SW480 (cell line): ENCODE measurements around the gene ADPRHL1.

Source experiments
- DNase-seq: peaks from one replicate; pipeline ENCODE4 v3.0.0-alpha.2; 2016; ENCODE audit warnings: low spot score

The ADPRHL1 gene

DNA sequence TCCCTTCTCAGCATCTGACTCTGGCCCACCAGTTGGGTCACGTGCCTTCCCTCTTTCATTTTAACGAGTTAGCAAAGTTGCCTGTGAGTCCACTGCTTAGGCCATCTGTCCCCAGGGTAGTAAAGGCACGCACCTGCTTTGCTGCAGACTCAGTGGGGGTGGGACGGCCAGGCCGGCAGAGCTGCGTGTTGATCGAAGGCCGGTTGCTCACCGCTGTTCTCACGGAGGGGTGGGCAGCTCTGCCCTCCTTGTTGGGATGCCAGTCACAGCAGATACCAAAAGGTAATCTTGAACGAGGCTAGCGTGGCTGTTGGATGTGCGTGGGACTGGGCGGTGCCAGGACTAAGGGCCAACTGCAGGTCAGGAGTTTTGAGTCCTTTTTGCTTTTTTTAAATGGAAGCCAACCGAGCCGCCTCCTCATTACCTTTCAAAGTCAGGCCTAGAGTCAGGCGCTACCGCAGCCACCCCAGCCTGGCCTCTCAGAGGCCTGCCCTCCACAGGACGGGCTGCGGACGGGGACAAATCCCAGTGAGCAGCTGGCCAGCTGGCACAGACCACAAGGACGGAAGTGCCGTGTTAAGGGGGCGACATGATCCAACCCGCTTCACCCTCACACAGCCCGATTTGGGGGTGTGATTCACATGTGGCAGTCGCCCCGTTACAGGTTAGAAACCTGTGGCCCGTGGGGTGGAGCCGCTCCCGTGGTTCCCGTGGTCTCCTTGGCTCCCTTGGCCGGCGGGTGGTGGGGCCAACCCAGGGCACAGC, 20.6 kb downstream of the ADPRHL1 start:
- DNase-seq, result no peak

DNA sequence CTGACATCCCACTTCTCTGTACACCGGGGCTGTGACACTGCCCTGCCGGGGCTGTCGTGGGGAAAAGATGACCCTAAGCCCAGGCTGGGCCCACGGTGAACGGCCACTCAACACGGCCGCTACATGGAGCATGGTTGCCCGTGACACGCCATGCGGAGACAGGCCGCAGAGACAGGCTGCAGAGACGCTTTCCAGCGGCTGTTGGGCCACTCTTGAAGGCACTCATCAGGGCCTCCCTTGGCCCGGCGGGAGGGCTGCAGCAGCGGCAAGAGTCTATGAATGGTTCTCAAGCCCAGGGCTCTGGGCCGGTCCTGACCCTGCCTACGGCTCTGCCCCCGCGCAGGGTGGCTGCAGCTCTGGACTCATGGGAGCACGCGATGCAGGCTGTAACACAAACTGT, 22.1 kb downstream of the ADPRHL1 start:
- no peak for DNase-seq

DNA sequence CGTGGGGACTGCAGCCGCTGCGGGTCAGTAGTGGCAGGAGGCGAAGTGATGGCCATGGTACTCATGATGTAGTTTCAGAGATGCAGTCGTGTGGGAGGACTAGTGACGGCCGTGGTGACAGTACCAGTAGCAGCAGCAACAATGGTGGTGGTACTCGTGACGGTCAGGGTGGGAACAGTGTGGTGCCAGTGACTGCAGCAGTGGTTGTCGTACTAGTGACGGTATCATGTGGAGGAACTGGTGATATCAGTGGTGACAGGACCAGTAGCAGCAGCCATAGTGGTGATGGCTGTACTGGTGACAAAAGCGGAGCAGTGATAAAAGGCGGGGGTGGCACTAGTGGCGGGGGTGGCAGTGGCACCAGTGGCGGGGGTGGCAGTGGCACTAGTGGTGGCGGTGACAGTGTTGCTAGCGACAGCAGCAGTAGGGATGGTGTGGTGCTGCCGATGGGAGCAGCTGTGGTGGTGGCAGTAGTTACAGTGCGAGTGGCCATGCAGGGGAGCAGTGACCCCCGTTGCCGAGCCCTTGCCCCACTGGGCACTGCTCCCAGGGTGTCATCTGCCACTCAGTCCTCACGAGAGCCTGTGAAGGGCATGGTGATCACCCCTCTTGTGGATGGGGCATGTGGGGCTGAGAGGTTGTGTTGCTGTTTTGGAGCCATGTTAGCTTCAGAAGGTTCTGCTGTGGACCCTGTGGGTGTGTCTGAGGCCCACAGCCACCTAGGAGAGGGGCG, 22.7 kb downstream of the ADPRHL1 start:
- no peak for DNase-seq

DNA sequence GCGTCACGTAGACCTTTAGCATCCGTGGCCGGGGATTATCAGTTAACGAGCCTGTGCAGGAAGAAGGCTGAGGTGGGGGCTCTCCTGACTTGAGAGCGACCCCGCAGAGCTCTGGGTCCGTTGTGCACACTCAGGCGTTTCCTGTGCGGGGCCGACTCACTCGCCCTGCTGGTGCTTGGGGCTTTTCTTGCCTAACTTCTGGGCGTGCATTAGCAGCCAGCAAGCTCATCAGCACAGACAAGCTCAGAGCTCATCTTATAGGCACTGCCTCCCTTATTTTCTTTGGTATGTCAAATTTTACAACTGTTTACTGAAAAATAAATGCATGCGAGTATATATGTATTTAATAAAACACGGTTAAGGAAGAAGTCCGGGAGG, 23.7 kb downstream of the ADPRHL1 start:
- no peak for DNase-seq

DNA sequence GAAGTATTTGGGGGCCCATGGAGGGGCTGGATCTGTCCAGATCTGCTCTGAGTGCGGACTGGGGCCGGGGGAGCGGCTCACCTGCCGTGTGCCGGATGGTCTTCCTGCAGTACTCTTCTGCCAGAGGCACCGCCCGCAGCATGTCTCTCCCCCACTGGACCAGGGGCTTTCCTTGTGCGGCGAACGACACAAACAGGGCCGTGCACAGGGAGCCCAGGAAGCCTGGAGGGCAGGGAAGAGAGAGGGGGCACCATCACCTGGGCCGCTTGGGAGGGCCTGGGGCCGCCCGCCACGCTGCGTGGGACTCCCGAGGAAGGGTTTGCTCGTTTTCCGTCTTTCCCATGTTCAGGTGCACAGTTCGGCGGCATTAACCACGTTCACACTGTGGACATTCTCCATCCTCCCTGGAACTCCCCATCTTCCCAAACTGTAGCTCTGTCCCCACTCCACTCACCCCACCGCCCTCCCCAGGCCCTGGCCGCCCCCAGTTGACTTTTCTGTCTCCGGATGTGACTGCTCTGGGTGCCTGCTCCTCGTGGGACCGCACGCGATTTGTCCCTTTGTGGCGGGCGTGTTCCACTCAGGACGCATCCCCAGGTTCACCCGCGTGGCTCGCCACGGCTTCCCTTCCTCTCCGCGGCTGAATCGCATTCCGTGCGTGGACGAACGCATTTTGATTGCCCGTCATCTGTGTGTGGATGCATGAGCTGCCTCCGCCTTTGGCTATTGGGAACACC, 24.2 kb downstream of the ADPRHL1 start:
- DNase-seq, result no peak

DNA sequence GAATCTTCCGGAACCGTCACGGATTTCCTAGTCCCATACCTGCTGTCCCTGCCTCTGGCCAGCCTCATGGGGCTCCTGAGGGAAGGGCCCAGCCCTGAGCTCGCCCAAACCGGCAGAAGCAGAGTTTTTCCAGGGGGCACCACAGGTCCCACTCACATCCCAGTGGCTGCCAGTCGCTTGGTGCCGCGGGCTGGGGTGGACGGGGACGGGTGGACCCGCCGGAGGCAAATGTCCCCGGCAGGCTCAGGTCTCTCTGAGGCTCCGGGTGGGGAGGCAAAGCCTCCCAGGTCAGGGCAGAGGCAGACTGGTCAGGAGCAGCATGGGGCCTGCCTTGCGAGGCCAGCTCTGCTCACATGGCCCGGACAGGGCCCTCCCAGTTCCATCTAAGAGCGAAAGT, 24.8 kb downstream of the ADPRHL1 start:
- no peak for DNase-seq

DNA sequence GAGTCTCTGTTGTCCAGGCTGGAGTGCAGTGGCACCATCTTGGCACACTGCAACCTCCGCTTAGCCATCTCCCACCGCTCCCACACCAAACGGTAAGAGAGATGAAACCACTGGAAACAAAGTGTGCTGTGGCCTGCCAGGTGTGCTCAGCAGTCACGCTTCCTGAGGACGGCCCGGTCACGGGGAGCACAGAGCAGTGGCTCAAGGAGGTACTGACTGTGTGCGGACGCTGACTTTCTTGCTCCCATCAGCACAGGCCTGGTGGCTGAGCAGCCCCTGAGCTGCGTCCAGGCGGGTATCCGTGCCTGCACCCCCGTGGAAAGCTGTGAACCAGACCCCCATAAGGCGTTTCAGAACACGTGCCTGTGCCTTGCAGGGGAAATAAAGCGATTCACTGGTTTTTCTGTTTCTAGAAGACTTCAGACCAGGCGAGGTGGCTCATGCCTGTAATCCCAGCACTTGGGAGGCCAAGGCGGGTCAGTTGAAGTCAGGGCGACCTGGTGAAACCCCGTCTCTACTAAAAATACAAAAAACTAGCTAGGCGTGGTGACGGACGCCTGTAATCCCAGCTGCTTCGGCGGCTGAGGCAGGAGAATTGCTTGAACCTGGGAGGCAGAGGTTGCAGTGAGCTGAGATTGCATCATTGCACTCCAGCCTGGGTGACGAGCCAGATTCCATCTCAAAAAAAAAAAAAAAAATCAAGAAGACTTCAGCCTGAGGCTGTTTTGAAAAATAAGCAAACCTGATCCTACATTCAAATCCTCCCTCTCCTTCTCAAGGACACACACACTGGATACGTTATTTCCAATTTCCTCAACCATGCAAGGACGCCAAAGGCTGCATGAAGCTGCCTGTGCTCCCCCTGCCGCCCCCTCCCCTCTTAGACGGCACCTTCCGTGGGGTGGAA, 25.5 kb downstream of the ADPRHL1 start:
- no peak for DNase-seq

DNA sequence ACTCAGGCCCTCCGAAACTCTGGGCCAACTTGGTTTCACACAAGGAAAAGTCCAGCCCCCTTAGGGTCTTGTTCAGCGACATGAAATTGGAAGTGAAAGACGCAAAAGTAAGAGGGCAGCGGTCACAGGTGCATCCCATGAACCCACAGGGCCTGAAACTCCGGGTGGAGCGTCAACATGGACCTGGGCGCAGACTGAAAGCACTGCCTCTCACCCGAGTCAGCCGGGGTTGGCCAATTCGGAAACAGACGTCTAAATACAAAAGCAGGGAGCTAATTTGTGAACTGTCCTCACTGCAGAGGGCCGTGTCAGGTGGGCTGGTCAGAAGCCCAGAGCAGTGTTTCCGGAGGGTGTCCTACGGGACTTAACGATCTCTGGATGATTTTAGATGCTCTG, 26.7 kb downstream of the ADPRHL1 start:
- no peak for DNase-seq

- DNase-seq, result no peak
Measured at GRCh38 chr13:113425941-113426590, 27.2 kb downstream of the ADPRHL1 start.

GRCh38 chr13:113423520-113424163, 29.6 kb downstream of the ADPRHL1 start:
- DNase-seq, result no peak

DNA sequence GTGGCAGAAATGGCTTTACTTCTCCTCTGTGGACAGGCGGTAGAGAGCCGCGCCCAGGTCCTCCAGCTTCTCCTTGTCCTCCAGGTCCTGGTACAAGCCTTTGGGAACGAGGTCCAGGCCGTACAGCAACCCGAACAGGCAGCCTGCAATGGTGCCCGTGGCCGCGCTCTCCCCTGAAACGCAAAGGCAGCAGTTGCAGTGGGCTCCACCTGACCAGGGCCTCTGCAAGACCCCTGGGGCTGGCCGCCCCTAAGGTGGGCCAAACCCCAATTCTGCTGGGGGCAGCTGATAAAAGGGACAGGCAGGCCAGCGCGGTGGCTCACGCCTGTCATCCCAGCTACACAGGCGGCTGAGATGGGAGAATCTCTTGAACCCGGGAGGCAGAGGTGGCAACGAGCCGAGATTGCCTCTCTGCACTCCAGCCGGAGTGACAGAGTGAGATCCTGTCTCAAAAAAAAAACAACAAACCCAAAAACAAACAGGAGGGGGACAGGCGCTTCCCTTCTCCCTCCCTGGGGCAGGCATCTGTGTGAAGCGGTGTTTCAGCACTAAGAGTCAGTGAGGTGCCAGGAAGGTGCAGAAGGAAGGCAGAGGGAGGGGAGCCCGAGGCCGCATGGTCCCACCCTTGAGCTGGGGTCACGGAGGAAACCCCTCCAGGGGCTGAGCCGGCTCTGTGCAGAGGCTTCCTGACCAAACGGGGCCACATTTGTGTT, 30.3 kb downstream of the ADPRHL1 start:
- no peak for DNase-seq

GRCh38 chr13:113421673-113422270, 31.5 kb downstream of the ADPRHL1 start:
- no peak for DNase-seq

DNA sequence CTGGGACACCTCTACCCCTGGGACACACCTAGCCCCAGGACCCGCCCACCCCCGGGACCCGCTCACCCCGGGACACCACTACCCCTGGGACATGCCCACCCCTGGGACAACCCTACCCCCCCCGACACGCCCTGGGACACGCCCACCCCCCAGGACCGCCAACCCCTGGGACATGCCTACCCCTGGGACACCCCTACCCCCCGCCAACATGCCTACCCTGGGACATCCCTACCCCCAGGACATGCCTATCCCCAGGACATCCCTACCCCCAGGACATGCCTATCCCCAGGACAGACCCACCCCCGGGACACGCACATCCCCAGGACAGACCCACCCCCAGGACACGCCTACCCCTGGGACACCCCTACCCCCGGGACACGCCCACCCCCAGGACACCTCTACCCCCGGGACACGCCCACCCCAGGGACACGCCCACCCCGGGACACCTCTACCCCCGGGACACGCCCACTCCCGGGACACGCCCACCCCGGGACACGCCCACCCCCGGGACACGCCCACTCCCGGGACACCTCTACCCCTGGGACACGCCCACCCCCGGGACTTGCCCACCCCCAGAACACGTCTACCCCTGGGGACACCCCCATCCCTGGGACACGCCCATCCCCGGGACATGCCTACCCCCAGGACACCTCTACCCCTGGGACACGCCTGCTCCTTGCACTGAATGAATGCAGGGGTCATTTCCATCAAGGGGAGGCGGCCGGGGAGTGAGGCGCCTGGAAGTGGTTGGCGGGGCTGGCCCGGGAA, 32.3 kb downstream of the ADPRHL1 start:
- no peak for DNase-seq

GRCh38 chr13:113420232-113420631, 33.1 kb downstream of the ADPRHL1 start:
- DNase-seq, result no peak

- no peak for DNase-seq
Measured at GRCh38 chr13:113419531-113420193, 33.6 kb downstream of the ADPRHL1 start.

DNA sequence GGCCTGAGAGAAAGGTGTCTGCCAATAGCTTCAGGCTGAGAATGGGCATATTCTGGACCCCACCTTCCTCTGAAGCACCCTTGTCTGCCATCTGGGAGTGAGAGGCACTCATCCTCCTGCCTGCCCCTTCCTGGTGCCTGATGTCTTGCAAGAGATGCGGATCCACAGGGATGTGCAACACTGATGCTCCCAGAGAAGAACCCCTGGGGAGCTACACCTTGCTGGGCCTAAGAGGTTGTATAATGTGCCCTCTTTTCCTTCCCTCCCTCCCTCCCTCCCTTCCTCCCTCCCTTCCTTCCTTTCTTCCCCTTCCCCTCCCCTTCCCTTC, 34.6 kb downstream of the ADPRHL1 start:
- DNase-seq, result no peak

GRCh38 chr13:113417836-113418721, 35.2 kb downstream of the ADPRHL1 start:
- DNase-seq, result no peak
